Astrocyte (in vitro differentiated cells and primary cell): ENCODE data around the gene POLR2F. TPM values are rescaled to one million over a fixed set of nuclear protein-coding genes. Genes with fewer than 3 reads are reported as not detected.
A peak's percentile ranks its signal among the peaks of the same experiment; 100 is the strongest.

Source experiments
- DNase-seq: peaks from one replicate; pipeline ENCODE4 v3.0.0-alpha.2; 2010; ENCODE audit warnings: low read depth
- FAIRE-seq: peaks from 2 replicates; lab custom pipeline; 2011; peaks lifted over from hg19 to GRCh38; lab: Jason Lieb, UNC
- H2AFZ ChIP-seq: 2 replicates; pipeline ENCODE4 v1.6.0; 2012; ENCODE audit warnings: low read depth, low read length, inconsistent platforms
- H3K27ac ChIP-seq: 2 replicates; pipeline ENCODE4 v1.5.1; 2011; ENCODE audit warnings: low read depth, low read length, inconsistent platforms
- H3K27me3 ChIP-seq: 2 replicates; pipeline ENCODE4 v1.6.0; 2011; ENCODE audit warnings: low read length, inconsistent platforms; ENCODE audit not compliant: insufficient read depth
- H3K36me3 ChIP-seq: 2 replicates; pipeline ENCODE4 v1.5.1; 2011; ENCODE audit warnings: low read length, inconsistent platforms; ENCODE audit not compliant: insufficient read depth
- H3K4me1 ChIP-seq: 2 replicates; pipeline ENCODE4 v1.5.1; 2011; ENCODE audit warnings: low read length, inconsistent platforms; ENCODE audit not compliant: insufficient read depth
- H3K4me2 ChIP-seq: 2 replicates; pipeline ENCODE4 v1.6.0; 2012; ENCODE audit warnings: low read length, inconsistent platforms
- H3K4me3 ChIP-seq: 2 replicates; pipeline ENCODE4 v1.5.1; 2011; ENCODE audit warnings: low read depth, mild to moderate bottlenecking, low read length, inconsistent platforms; ENCODE audit not compliant: insufficient read depth
- H3K79me2 ChIP-seq: 2 replicates; pipeline ENCODE4 v1.6.0; 2012; ENCODE audit warnings: mild to moderate bottlenecking, low read length, inconsistent platforms; ENCODE audit not compliant: insufficient read depth
- H3K9ac ChIP-seq: 2 replicates; pipeline ENCODE4 v1.6.0; 2012; ENCODE audit warnings: mild to moderate bottlenecking, low read length, inconsistent platforms
- H3K9me3 ChIP-seq: 2 replicates; pipeline ENCODE4 v1.5.1; 2012; ENCODE audit warnings: low read depth, mild to moderate bottlenecking, low read length, inconsistent platforms; ENCODE audit not compliant: insufficient read depth
- H4K20me1 ChIP-seq: 2 replicates; pipeline ENCODE4 v1.6.0; 2012; ENCODE audit warnings: low read length, inconsistent platforms; ENCODE audit not compliant: insufficient read depth
- H3K27ac Mint-ChIP-seq: one replicate; pipeline ENCODE4 v1.8.0; 2021; ENCODE audit warnings: mild to moderate bottlenecking, mixed read lengths; ENCODE audit not compliant: unreplicated experiment
- H3K27me3 Mint-ChIP-seq: one replicate; pipeline ENCODE4 v1.8.0; 2021; ENCODE audit warnings: low read depth, mixed read lengths; ENCODE audit not compliant: unreplicated experiment
- H3K36me3 Mint-ChIP-seq: one replicate; pipeline ENCODE4 v1.8.0; 2021; ENCODE audit warnings: low read depth, mixed read lengths; ENCODE audit not compliant: unreplicated experiment
- H3K4me1 Mint-ChIP-seq: one replicate; pipeline ENCODE4 v1.8.0; 2021; ENCODE audit warnings: low read depth, mixed read lengths; ENCODE audit not compliant: unreplicated experiment
- H3K4me3 Mint-ChIP-seq: one replicate; pipeline ENCODE4 v1.8.0; 2021; ENCODE audit warnings: mild to moderate bottlenecking, moderate library complexity, mixed read lengths; ENCODE audit not compliant: unreplicated experiment
- H3K9me3 Mint-ChIP-seq: one replicate; pipeline ENCODE4 v1.8.0; 2021; ENCODE audit warnings: mild to moderate bottlenecking, mixed read lengths; ENCODE audit not compliant: unreplicated experiment
- EZH2 ChIP-seq: IDR thresholded peaks from 2 replicates; pipeline ENCODE4 v1.6.1; 2012; ENCODE audit warnings: mild to moderate bottlenecking, low read length, inconsistent platforms; ENCODE audit not compliant: insufficient read depth
- total RNA-seq: library from RNA; stranded (reverse); gene quantifications from 2 replicates; pipeline ENCODE4 v1.2.1, GENCODE V29; 2021
- TF ChIP-seq, protein P1 (sequence below): IDR thresholded peaks from 2 replicates; pipeline ENCODE4 v1.5.1; 2011; ENCODE audit warnings: low read depth, mild to moderate bottlenecking, inconsistent platforms, low read length, moderate library complexity; ENCODE audit not compliant: insufficient read depth

POLR2F gene
- total RNA-seq, 1 donor from 2014 or later, result 149 TPM

DNA sequence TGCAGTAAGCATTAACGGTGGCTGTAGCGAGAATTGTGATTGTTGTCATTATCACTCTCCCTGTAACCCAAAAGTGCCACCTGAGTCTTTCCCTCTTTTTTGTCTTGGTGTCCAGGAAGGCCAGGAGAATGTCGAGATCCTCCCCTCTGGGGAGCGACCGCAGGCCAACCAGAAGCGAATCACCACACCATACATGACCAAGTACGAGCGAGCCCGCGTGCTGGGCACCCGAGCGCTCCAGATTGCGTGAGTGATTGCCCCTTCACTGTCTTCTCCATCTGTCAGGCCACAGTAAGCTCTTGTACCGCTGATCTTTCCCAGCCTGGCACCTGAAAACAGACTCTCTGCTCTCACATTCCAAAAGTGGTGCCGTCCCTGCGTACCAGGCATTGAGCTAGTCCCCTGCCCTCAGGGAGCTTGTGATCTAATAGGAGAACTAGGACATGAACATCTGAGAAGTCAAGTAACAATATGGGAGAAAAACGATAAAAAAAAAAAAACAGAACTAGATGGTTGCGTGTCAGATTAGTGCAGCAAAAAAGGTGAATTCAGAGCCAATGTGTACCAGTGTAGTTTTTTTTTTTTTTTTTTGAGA lies 5.8 kb downstream of the POLR2F start:
- FAIRE-seq (no peak), DNase-seq (no peak)
- Mint-ChIP-seq H3K36me3 (peaks cover 21% of the 10 kb centered on the region), H3K9me3 (no peaks in the 10 kb centered on the region), H3K4me1 (peaks cover 3% of the 10 kb centered on the region), H3K27me3 (no peaks in the 10 kb centered on the region), H3K27ac (no peak overlapping the region), H3K4me3 (no peak overlapping the region)
- Histone ChIP-seq H3K4me2 (no peak overlapping the region), H4K20me1 (peaks cover 35% of the 10 kb centered on the region), H3K4me1 (peaks cover 4% of the 10 kb centered on the region), H3K4me3 (no peak overlapping the region), H2AFZ (no peak overlapping the region), H3K9ac (no peak overlapping the region), H3K9me3 (no peaks in the 10 kb centered on the region), H3K36me3 (peaks cover 38% of the 10 kb centered on the region), H3K79me2 (peaks cover 31% of the 10 kb centered on the region), H3K27me3 (no peaks in the 10 kb centered on the region), H3K27ac (no peak overlapping the region)
- no peak for TF ChIP-seq EZH2
- TF ChIP-seq, protein P1, sequence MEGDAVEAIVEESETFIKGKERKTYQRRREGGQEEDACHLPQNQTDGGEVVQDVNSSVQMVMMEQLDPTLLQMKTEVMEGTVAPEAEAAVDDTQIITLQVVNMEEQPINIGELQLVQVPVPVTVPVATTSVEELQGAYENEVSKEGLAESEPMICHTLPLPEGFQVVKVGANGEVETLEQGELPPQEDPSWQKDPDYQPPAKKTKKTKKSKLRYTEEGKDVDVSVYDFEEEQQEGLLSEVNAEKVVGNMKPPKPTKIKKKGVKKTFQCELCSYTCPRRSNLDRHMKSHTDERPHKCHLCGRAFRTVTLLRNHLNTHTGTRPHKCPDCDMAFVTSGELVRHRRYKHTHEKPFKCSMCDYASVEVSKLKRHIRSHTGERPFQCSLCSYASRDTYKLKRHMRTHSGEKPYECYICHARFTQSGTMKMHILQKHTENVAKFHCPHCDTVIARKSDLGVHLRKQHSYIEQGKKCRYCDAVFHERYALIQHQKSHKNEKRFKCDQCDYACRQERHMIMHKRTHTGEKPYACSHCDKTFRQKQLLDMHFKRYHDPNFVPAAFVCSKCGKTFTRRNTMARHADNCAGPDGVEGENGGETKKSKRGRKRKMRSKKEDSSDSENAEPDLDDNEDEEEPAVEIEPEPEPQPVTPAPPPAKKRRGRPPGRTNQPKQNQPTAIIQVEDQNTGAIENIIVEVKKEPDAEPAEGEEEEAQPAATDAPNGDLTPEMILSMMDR, result no peak

DNA sequence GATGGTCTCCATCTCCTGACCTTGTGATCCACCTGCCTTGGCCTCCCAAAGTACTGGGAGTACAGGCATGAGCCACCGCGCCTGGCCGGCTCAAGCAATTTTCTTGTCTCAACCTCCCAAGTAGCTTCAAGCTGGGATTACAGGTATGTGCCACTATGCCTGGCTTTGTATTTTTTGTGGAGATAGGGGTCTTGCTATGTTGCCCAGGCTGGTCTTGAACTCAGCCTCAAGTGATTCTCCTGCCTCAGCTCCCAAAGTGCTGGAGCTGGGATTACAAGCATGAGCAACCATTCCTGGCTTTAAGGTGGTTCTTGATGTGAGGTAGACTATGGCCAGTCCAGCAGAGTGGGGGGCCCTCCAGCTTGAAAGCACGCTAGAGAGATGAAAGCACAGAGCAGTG lies 7.6 kb downstream of the POLR2F start:
- Histone ChIP-seq H3K4me1 (peaks cover 5% of the 10 kb centered on the region), H3K27ac (no peak overlapping the region), H3K79me2 (peaks cover 14% of the 10 kb centered on the region), H3K36me3 (peaks cover 38% of the 10 kb centered on the region), H2AFZ (no peak overlapping the region), H3K27me3 (no peaks in the 10 kb centered on the region), H3K4me3 (no peak overlapping the region), H4K20me1 (peaks cover 47% of the 10 kb centered on the region), H3K9ac (no peak overlapping the region), H3K9me3 (no peaks in the 10 kb centered on the region), H3K4me2 (no peak overlapping the region)
- FAIRE-seq, result no peak
- Mint-ChIP-seq H3K9me3 (no peaks in the 10 kb centered on the region), H3K27me3 (no peaks in the 10 kb centered on the region), H3K36me3 (peaks cover 24% of the 10 kb centered on the region), H3K4me1 (peaks cover 12% of the 10 kb centered on the region), H3K27ac (no peak overlapping the region), H3K4me3 (no peak overlapping the region)
- no peak for DNase-seq
- TF ChIP-seq, protein P1, result no peak
- TF ChIP-seq EZH2, result no peak

DNA sequence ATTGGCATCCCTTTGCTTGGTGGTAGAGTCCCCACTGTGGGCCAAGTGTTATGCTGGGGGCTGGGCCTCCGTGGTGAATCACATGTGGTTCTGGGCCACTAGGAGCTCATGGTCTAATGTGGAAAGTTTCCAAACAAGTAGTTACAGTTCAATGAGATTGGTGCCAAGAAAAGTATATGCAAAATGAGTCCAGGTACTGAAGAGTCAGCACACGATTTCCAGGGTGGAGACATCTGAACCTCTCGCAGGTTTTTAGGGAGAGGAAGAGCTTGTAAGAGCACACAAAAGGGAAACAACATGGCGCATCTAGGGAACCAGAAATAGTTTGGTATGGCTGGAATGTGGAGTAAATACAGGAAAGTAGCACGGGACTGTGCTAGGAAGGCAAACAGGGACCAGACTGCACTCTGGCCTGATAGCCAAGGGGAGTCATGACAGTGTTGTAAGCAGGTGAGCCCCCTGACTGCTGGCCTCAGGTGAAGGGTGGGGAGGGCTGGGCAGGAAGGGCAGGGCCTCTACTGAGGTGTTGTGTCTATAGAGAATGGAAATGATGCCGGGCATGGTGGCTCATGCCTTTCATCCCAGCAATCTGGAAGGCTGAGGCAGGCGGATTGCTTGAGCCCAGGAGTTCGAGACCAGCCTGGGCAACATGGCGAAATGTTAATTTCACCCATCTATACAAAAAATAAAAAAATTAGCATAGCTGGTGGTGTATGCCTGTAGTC lies 12.6 kb downstream of the POLR2F start:
- TF ChIP-seq, protein P1, result no peak
- TF ChIP-seq EZH2, result no peak
- peaks cover 21% of the 10 kb centered on the region for H3K4me1 Mint-ChIP-seq
- Histone ChIP-seq H4K20me1 (peaks cover 35% of the 10 kb centered on the region), H3K9ac (no peak overlapping the region), H3K27ac (peak overlapping the region; percentile 15), H3K4me1 (peaks cover 12% of the 10 kb centered on the region), H3K79me2 (no peaks in the 10 kb centered on the region), H3K9me3 (no peaks in the 10 kb centered on the region), H2AFZ (peak overlapping the region; percentile 6), H3K27me3 (no peaks in the 10 kb centered on the region), H3K4me2 (peak overlapping the region; percentile 45), H3K4me3 (no peak overlapping the region), H3K36me3 (peaks cover 23% of the 10 kb centered on the region)
- H3K27ac Mint-ChIP-seq, result no peak overlapping the region
- no peak overlapping the region for H3K4me3 Mint-ChIP-seq
- no peaks in the 10 kb centered on the region for H3K27me3 Mint-ChIP-seq
- FAIRE-seq, result no peak
- H3K9me3 Mint-ChIP-seq, result no peaks in the 10 kb centered on the region
- H3K36me3 Mint-ChIP-seq, result peaks cover 20% of the 10 kb centered on the region
- DNase-seq, result peak; percentile 26
